ENCODE measurements around the gene ELK4.

DNA sequence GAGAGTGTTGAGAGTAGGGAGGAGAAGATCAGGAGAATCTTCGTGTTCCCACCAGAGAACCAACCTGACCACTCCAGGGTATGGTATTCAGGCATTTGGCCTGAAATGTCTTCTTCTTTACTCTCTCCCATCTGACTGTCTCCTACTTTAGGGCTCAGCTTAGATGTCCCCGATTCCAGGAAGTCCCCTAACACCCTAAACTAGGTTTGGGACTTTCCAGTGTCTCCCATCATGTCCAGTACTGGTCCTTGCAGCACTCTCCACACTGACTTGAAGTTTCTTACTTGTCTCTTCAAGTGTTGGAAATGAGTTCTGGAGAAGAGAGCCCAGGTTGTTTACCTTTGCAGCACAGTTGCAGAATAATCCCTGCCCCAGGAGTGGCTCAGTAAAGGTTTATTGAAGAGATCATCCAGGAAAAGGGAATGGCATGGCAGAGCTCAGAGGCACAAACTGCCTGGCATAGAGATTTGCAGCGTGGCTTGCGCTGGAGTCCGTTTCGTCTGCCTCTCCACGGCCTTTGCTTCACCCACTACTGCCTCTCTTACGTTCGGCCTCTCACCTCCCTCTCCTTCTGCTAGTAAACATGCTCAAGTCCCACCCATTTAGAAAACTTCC, 6.2 kb upstream of the ELK4 start:
- TF ChIP-seq, protein P1, sequence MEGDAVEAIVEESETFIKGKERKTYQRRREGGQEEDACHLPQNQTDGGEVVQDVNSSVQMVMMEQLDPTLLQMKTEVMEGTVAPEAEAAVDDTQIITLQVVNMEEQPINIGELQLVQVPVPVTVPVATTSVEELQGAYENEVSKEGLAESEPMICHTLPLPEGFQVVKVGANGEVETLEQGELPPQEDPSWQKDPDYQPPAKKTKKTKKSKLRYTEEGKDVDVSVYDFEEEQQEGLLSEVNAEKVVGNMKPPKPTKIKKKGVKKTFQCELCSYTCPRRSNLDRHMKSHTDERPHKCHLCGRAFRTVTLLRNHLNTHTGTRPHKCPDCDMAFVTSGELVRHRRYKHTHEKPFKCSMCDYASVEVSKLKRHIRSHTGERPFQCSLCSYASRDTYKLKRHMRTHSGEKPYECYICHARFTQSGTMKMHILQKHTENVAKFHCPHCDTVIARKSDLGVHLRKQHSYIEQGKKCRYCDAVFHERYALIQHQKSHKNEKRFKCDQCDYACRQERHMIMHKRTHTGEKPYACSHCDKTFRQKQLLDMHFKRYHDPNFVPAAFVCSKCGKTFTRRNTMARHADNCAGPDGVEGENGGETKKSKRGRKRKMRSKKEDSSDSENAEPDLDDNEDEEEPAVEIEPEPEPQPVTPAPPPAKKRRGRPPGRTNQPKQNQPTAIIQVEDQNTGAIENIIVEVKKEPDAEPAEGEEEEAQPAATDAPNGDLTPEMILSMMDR (IDR thresholded peaks at IDR 0.05): no peak
- TF ChIP-seq POLR2A (IDR thresholded peaks at IDR 0.05): no peak
